Prostate gland (tissue), 2 donors: ENCODE measurements around the gene TMEM87A. TPM values are rescaled to one million over a fixed set of nuclear protein-coding genes. Genes with fewer than 3 reads are reported as not detected.

Source experiments
- DNase-seq: peaks from one replicate; pipeline ENCODE4 v3.0.0-alpha.2; 2019; ENCODE audit warnings: low spot score
- H3K27ac ChIP-seq, 2 donors: fragments of 200-600 bp; sonication (generic); 2 replicates each; pipeline ENCODE4 v1.5.1; 2017 to 2019
- H3K27me3 ChIP-seq: fragments of 200-600 bp; sonication (generic); replicated peaks from 2 replicates; pipeline ENCODE4 v1.5.1; 2019; ENCODE audit not compliant: insufficient read depth
- H3K36me3 ChIP-seq, 2 donors: fragments of 200-600 bp; sonication (generic); 1 replicate in 1 of 2; 2 replicates in 1 of 2; pipeline versions ENCODE4 v1.5.1 to v1.8.1; 2017 to 2019
- H3K4me1 ChIP-seq: fragments of 200-600 bp; sonication (generic); replicated peaks from 2 replicates; pipeline ENCODE4 v1.5.1; 2019
- H3K4me3 ChIP-seq, 2 donors: fragments of 200-600 bp; sonication (generic); 2 replicates each; pipeline ENCODE4 v1.5.1; 2017 to 2019
- H3K9me3 ChIP-seq: fragments of 200-600 bp; sonication (generic); 2 replicates; pipeline ENCODE4 v1.5.1; 2017
- POLR2A ChIP-seq: fragments of 450-650 bp; IDR thresholded peaks from one replicate; pipeline ENCODE4 v1.6.1; 2016; ENCODE audit warnings: antibody characterized with exemption, mild to moderate bottlenecking
- POLR2AphosphoS5 ChIP-seq: sonication (generic); formaldehyde crosslinking; IDR thresholded peaks from one replicate; pipeline ENCODE4 v1.6.1; 2017; ENCODE audit warnings: antibody characterized with exemption
- WGBS: methylation state at CpG from one replicate; pipeline ENCODE4 v1.1.5; 2018; 5-methylcytosine and 5-hydroxymethylcytosine counted together
- intact Hi-C: fragments of 100-400 bp; cut with DNase I; formaldehyde crosslinking; loops from one replicate; pipeline ENCODE4 v1.14.2; 2022
- total RNA-seq, 2 donors: library from RNA; depleted of rRNA; stranded (reverse); fragments of >200 nt; gene quantifications; one replicate each; pipeline ENCODE4 v1.1.0, GENCODE V29; 2016
- TF ChIP-seq, protein P1 (sequence below), 4 experiments: fragments of 200-600 bp in 2 of 4; fragments of 450-650 bp in 2 of 4; sonication (generic) in 2 of 4; IDR thresholded peaks; 1 replicate in 3 of 4; 2 replicates in 1 of 4; pipeline ENCODE4 v1.5.1; 2016 to 2019; ENCODE audit warnings: antibody characterized with exemption in 4 of 4, mild to moderate bottlenecking in 2 of 4, moderate library complexity in 2 of 4

Gene TMEM87A
- total RNA-seq, 2 donors from 2014 or later = 88.6 to 130 TPM

DNA sequence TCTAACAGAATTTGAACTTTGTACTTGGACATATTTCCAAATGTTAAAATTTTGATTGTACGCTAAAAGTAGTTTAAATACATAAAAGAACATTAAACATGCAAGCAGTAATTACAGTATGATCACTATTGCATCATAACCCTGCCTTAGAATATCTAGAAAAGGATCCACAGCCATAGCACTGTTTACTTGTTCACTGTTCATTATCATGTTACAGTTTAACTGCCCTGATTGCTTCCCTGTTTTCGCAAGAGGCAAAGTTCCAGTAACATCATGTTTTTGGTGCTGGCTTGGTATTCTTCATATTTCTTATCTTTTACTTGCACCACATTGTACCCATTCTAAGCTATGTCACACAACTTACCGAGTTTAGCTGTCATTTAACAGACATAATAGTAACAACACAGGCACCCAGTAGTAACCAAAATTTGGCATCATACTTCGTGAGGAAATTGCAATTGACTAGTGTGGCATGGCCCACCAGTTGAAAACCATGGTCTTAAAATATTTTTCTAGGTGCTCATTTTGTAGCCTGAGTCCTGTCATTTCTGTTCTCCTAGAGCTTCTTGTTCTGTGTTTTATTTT is 13.3 kb upstream of the TMEM87A start:
- TF ChIP-seq POLR2A = no peak
- TF ChIP-seq POLR2AphosphoS5 = peak; percentile 78
- H3K4me3 ChIP-seq = no peak overlapping the region
- WGBS = 61% methylated on average over 4 of the region's 4 CpGs
- no peak for DNase-seq
- peaks cover 6% of the 10 kb centered on the region for H3K4me1 ChIP-seq
- H3K27me3 ChIP-seq = no peaks in the 10 kb centered on the region
- H3K27ac ChIP-seq = no peak overlapping the region
- intact Hi-C loops = no loop called here
- H3K9me3 ChIP-seq = no peaks in the 10 kb centered on the region
- H3K36me3 ChIP-seq = peaks cover 0 to 2% of the 10 kb centered on the region in 2 donors

DNA sequence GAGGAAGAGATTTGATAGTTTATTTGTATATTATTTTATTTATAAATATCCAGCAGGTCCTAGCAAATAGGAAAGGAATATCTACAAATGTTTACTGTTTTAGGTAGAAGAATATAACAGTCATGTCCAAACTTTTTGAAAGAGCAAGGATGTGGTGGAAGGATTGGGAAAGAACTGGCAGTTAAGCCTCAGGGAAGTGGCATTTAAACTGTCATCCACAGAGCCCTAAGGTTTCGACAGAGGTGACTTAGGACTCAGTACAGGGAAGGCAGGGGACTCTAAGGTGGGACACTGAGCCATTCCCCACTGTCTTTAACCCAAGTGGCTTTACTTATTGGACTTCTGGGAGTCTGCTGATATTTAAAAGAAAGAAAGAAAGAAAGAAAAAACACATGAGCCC is 11.8 kb upstream of the TMEM87A start:
- DNase-seq = no peak
- TF ChIP-seq POLR2A = no peak
- TF ChIP-seq, protein P1, sequence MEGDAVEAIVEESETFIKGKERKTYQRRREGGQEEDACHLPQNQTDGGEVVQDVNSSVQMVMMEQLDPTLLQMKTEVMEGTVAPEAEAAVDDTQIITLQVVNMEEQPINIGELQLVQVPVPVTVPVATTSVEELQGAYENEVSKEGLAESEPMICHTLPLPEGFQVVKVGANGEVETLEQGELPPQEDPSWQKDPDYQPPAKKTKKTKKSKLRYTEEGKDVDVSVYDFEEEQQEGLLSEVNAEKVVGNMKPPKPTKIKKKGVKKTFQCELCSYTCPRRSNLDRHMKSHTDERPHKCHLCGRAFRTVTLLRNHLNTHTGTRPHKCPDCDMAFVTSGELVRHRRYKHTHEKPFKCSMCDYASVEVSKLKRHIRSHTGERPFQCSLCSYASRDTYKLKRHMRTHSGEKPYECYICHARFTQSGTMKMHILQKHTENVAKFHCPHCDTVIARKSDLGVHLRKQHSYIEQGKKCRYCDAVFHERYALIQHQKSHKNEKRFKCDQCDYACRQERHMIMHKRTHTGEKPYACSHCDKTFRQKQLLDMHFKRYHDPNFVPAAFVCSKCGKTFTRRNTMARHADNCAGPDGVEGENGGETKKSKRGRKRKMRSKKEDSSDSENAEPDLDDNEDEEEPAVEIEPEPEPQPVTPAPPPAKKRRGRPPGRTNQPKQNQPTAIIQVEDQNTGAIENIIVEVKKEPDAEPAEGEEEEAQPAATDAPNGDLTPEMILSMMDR (IDR thresholded peaks at IDR 0.05) = no peak
- no peak for TF ChIP-seq POLR2AphosphoS5
- no peaks in the 10 kb centered on the region for H3K9me3 ChIP-seq
- intact Hi-C loops = no loop called here
- no peak overlapping the region for H3K4me3 ChIP-seq
- peaks cover 6% of the 10 kb centered on the region for H3K4me1 ChIP-seq
- no peak overlapping the region for H3K27ac ChIP-seq
- H3K27me3 ChIP-seq = no peaks in the 10 kb centered on the region
- H3K36me3 ChIP-seq = peaks cover 0 to 6% of the 10 kb centered on the region in 2 donors
- 85% methylated on average over 1 of the region's 1 CpG for WGBS

DNA sequence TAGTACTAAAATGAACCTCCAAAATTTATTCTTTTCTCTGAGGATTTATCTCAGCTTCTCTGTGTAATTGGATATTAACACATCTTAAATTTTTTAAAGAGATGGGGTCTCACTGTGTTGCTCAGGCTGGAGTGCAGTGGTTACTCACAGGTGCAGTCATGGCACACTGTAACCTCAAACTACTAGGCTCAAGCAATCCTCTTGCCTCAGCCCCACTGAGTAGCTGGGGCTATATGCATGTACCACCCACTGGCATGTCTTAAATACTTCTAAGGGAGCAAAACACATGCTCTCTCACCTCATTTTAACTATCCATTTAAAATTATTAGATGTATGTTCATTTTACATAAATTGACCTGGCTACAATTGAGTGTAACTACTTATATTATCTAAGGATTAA is 11.3 kb upstream of the TMEM87A start:
- Histone ChIP-seq H3K9me3 (no peaks in the 10 kb centered on the region), H3K27me3 (no peaks in the 10 kb centered on the region), H3K4me1 (peaks cover 6% of the 10 kb centered on the region), H3K4me3 (no peak overlapping the region), H3K36me3 (peaks cover 0 to 6% of the 10 kb centered on the region in 2 donors), H3K27ac (no peak overlapping the region)
- TF ChIP-seq, protein P1 (IDR thresholded peaks at IDR 0.05) = no peak
- no peak for TF ChIP-seq POLR2AphosphoS5
- intact Hi-C loops = no loop called here
- DNase-seq = no peak

DNA sequence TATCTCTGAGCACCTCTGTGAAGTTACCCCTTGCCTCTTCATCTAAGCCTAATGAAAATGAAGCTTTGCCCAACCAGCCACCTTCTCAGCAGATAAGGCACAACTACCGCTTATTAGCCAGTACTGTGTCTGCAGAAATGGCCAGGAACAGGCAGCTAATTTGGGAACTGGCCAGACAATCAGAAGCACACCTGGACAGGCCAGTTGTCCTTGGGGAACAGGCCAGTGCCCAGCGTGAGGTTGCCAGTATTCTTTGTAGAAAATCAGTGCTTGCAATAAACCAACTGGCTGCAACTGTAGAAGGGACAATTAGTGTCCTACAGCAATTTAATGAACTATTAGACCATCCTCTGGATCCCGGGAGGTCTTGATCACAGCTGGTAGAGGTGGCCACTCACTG is 10.4 kb upstream of the TMEM87A start:
- Histone ChIP-seq H3K9me3 (no peaks in the 10 kb centered on the region), H3K36me3 (peaks cover 0 to 6% of the 10 kb centered on the region in 2 donors), H3K27ac (no peak overlapping the region), H3K4me3 (no peak overlapping the region), H3K27me3 (no peaks in the 10 kb centered on the region), H3K4me1 (peaks cover 6% of the 10 kb centered on the region)
- intact Hi-C loops = no loop called here
- WGBS = 71% methylated on average over 3 of the region's 3 CpGs
- TF ChIP-seq POLR2A (no peak), POLR2AphosphoS5 (no peak)
- TF ChIP-seq, protein P1 (IDR thresholded peaks at IDR 0.05) = no peak
- no peak for DNase-seq

DNA sequence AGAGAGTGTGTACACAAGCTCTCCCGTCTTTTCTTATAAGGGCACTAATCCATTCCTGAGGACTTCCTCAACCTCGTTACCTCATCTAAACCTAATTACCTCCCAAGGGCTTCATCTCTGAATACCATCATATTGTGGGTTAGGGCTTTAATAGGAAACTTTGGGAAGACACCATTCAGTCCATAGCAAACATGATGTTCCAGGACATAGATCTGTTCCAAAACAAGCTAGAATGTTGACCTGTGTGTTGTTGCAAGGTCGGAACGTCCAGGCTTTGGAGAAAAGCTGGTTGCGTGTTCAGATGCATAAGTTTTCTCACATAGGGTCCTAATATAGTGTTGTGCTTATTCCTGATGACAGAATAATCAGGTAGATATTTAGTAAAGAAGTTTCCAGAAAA is 9.7 kb upstream of the TMEM87A start:
- TF ChIP-seq POLR2A = no peak
- TF ChIP-seq POLR2AphosphoS5 = no peak
- TF ChIP-seq, protein P1 (IDR thresholded peaks at IDR 0.05) = no peak
- no peak for DNase-seq
- Histone ChIP-seq H3K36me3 (peaks cover 0 to 6% of the 10 kb centered on the region in 2 donors), H3K9me3 (no peaks in the 10 kb centered on the region), H3K4me3 (no peak overlapping the region), H3K4me1 (peaks cover 6% of the 10 kb centered on the region), H3K27me3 (no peaks in the 10 kb centered on the region), H3K27ac (peak overlapping the region in 1 of 2 donors; percentile 3)
- WGBS = 53% methylated on average over 5 of the region's 5 CpGs
- intact Hi-C loops = no loop called here
